ENCODE measurements around the gene NAPEPLD. TPM values are rescaled to one million over a fixed set of nuclear protein-coding genes. Genes with fewer than 3 reads are reported as not detected.

Gene NAPEPLD
- total RNA-seq, 1 experiment from 2014 or later: 19.2 TPM

GRCh38 chr7:103119791-103120291 is 29.1 kb downstream of the NAPEPLD start:
- TF ChIP-seq POLR2AphosphoS5 (IDR thresholded peaks at IDR 0.05; ENCODE audit: low read depth, low read length): no peak
- no peak for TF ChIP-seq TCF7L2 (IDR thresholded peaks at IDR 0.05; ENCODE audit: low read depth, low read length)
- no peak for TF ChIP-seq REST (IDR thresholded peaks at IDR 0.05; ENCODE audit: insufficient read depth in 1 of 2, low read depth in 2 of 2, low read length in 1 of 2)
- TF ChIP-seq CTCF (IDR thresholded peaks at IDR 0.05): no peak
- intact Hi-C loops (cut with micrococcal nuclease; ENCODE audit: unreplicated experiment) (no loop called here), in situ Hi-C loops (cut with HindIII; ENCODE audit: low pct_unique_long_range_greater_than_20kb, low sequenced_read_pairs) (no loop called here)
- Histone ChIP-seq H3K4me1 (ENCODE audit: control insufficient read depth, insufficient read depth, low read length) (no peaks in the 10 kb centered on the region), H3K27ac (ENCODE audit: low read length) (no peak overlapping the region), H3K4me3 (ENCODE audit: low read depth in 2 of 2, low read length in 2 of 2) (no peak overlapping the region), H3K9me3 (ENCODE audit: control insufficient read depth, insufficient read depth, low read depth, low read length) (no peaks in the 10 kb centered on the region), H3K36me3 (ENCODE audit: control insufficient read depth, insufficient read depth, low read length) (peaks cover 6% of the 10 kb centered on the region; the same call in 1 of the 2 replicates), H3K27me3 (ENCODE audit: control insufficient read depth, insufficient read depth, low read length) (no peaks in the 10 kb centered on the region)
- POLR2A ChIA-PET: interaction anchor here (0.6 kb wide), 1 partner anchor 14 kb away, joined by 6 read pairs; no protein-coding TSS in a partner anchor
- ATAC-seq (no peak), DNase-seq (ENCODE audit: low read depth, low spot score) (no peak)
- no TSS peak for BruUV-seq (replicated peaks)
- CTCF ChIA-PET: interaction anchor here (0.6 kb wide), 1 partner anchor 29 kb away, joined by 9 read pairs; no protein-coding TSS in a partner anchor

- CTCF ChIA-PET: no interaction called here
- Histone ChIP-seq H3K27ac (ENCODE audit: low read length) (no peak overlapping the region), H3K27me3 (ENCODE audit: control insufficient read depth, insufficient read depth, low read length) (no peaks in the 10 kb centered on the region), H3K4me1 (ENCODE audit: control insufficient read depth, insufficient read depth, low read length) (no peaks in the 10 kb centered on the region), H3K4me3 (ENCODE audit: low read depth in 2 of 2, low read length in 2 of 2) (no peak overlapping the region), H3K9me3 (ENCODE audit: control insufficient read depth, insufficient read depth, low read depth, low read length) (no peaks in the 10 kb centered on the region), H3K36me3 (ENCODE audit: control insufficient read depth, insufficient read depth, low read length) (peaks cover 4% of the 10 kb centered on the region; the same call in 1 of the 2 replicates)
- intact Hi-C loops (cut with micrococcal nuclease; ENCODE audit: unreplicated experiment): no loop called here
- POLR2A ChIA-PET: no interaction called here
- BruUV-seq (replicated peaks): no TSS peak
- ATAC-seq (no peak), DNase-seq (ENCODE audit: low read depth, low spot score) (no peak)
- TF ChIP-seq TCF7L2 (IDR thresholded peaks at IDR 0.05; ENCODE audit: low read depth, low read length) (no peak), POLR2AphosphoS5 (IDR thresholded peaks at IDR 0.05; ENCODE audit: low read depth, low read length) (no peak), SIN3A (IDR thresholded peaks at IDR 0.05; ENCODE audit: borderline replicate concordance, insufficient read depth, low read depth, low read length) (no peak), CTCF (IDR thresholded peaks at IDR 0.05) (no peak)
- in situ Hi-C loops (cut with HindIII; ENCODE audit: low pct_unique_long_range_greater_than_20kb, low sequenced_read_pairs): no loop called here
These were observed 31.4 kb downstream of the NAPEPLD start for GRCh38 chr7:103117465-103117864.
